ENCODE data around the gene CDH23.

Gene CDH23

GRCh38 chr10:71572962-71573361 lies 176.2 kb downstream of the CDH23 start:
- H3K4me3 ChIP-seq (ENCODE audit: low read length): no peak overlapping the region
- H3K4me1 ChIP-seq (ENCODE audit: control insufficient read depth, low read length): no peaks in the 10 kb centered on the region
- H3K27me3 ChIP-seq (ENCODE audit: control insufficient read depth, low read length): no peaks in the 10 kb centered on the region
- H3K9me3 ChIP-seq (ENCODE audit: control insufficient read depth, insufficient read depth, low read length): no peaks in the 10 kb centered on the region
- no peaks in the 10 kb centered on the region for H4K20me1 ChIP-seq (ENCODE audit: control insufficient read depth, insufficient read depth, low read depth, low read length)
- H3K36me3 ChIP-seq (ENCODE audit: control insufficient read depth, low read length): no peaks in the 10 kb centered on the region
- H3K79me2 ChIP-seq (ENCODE audit: control insufficient read depth, low read length): no peaks in the 10 kb centered on the region
- H3K27ac ChIP-seq (ENCODE audit: low read depth, low read length): no peak overlapping the region
- H3F3A ChIP-seq (ENCODE audit: control insufficient read depth, insufficient read depth): no peaks in the 10 kb centered on the region
- H3K4me2 ChIP-seq (ENCODE audit: low read length): no peak overlapping the region
- TF ChIP-seq, protein P1, sequence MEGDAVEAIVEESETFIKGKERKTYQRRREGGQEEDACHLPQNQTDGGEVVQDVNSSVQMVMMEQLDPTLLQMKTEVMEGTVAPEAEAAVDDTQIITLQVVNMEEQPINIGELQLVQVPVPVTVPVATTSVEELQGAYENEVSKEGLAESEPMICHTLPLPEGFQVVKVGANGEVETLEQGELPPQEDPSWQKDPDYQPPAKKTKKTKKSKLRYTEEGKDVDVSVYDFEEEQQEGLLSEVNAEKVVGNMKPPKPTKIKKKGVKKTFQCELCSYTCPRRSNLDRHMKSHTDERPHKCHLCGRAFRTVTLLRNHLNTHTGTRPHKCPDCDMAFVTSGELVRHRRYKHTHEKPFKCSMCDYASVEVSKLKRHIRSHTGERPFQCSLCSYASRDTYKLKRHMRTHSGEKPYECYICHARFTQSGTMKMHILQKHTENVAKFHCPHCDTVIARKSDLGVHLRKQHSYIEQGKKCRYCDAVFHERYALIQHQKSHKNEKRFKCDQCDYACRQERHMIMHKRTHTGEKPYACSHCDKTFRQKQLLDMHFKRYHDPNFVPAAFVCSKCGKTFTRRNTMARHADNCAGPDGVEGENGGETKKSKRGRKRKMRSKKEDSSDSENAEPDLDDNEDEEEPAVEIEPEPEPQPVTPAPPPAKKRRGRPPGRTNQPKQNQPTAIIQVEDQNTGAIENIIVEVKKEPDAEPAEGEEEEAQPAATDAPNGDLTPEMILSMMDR (IDR thresholded peaks at IDR 0.05; ENCODE audit: low read depth, low read length, poor library complexity, severe bottlenecking): no peak
- TF ChIP-seq EZH2phosphoT487 (IDR thresholded peaks at IDR 0.05; ENCODE audit: borderline replicate concordance, low read length): no peak
- no peaks in the 10 kb centered on the region for H3K9me2 ChIP-seq (replicated peaks; ENCODE audit: control insufficient read depth, low read length)

DNA sequence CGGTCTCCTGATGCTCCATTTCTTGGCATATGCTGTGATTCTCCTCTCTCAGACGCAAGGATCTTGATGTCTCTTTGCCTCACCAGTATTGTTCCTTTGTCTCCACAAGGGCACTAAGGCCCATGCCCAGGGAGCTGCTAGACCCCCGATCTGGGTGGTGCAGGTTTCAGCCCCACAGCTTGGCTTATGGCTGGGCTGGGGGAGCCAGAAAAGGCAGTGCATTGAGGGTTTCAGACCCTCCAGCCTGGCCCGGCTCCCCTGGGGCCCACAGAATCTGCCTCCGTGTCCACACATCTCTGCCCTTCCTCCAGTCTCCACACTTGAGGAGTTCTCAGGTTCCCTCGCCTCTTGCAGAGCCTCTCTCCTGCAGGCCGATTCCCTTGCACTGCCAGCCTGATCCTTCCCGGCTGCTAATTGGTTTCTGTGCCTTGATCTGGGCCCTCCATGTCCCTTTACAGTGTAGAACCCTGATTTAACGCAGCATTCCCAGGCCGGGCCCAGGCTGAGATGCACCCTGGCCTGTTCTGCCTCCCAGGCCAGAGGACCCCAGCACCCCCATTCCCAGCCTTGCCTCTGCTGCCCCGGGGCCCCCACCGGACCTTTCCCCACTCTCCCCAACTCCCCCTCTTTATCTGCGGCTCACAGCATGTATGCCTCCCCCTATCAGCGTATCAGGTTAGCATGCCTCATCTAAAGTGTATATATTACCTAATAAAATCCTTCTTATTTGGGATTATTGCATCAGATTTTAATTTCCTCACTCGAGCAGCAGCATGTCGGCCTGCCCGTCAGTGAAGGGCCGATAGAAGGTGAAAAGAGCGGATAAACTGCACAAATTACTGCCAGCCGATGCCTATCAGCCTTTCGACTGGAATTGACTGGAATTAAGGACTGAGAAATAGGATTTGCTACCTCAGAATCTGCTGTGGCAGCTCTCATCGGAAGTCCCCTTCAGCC lies 177.1 kb downstream of the CDH23 start:
- no peak overlapping the region for H3K27ac ChIP-seq (ENCODE audit: low read depth, low read length)
- H3K4me2 ChIP-seq (ENCODE audit: low read length): no peak overlapping the region
- no peaks in the 10 kb centered on the region for H3K9me2 ChIP-seq (replicated peaks; ENCODE audit: control insufficient read depth, low read length)
- no peaks in the 10 kb centered on the region for H4K20me1 ChIP-seq (ENCODE audit: control insufficient read depth, insufficient read depth, low read depth, low read length)
- no peaks in the 10 kb centered on the region for H3K27me3 ChIP-seq (ENCODE audit: control insufficient read depth, low read length)
- H3K4me1 ChIP-seq (ENCODE audit: control insufficient read depth, low read length): no peaks in the 10 kb centered on the region
- no peaks in the 10 kb centered on the region for H3F3A ChIP-seq (ENCODE audit: control insufficient read depth, insufficient read depth)
- H3K9me3 ChIP-seq (ENCODE audit: control insufficient read depth, insufficient read depth, low read length): no peaks in the 10 kb centered on the region
- H3K79me2 ChIP-seq (ENCODE audit: control insufficient read depth, low read length): no peaks in the 10 kb centered on the region
- no peaks in the 10 kb centered on the region for H3K36me3 ChIP-seq (ENCODE audit: control insufficient read depth, low read length)
- TF ChIP-seq EZH2phosphoT487 (IDR thresholded peaks at IDR 0.05; ENCODE audit: borderline replicate concordance, low read length): no peak
- H3K4me3 ChIP-seq (ENCODE audit: low read length): no peak overlapping the region

- TF ChIP-seq EZH2phosphoT487 (IDR thresholded peaks at IDR 0.05; ENCODE audit: borderline replicate concordance, low read length): no peak
- TF ChIP-seq, protein P1 (IDR thresholded peaks at IDR 0.05; ENCODE audit: low read depth, low read length, poor library complexity, severe bottlenecking): no peak
- H3K79me2 ChIP-seq (ENCODE audit: control insufficient read depth, low read length): no peaks in the 10 kb centered on the region
- no peaks in the 10 kb centered on the region for H3K9me3 ChIP-seq (ENCODE audit: control insufficient read depth, insufficient read depth, low read length)
- no peaks in the 10 kb centered on the region for H3K4me1 ChIP-seq (ENCODE audit: control insufficient read depth, low read length)
- H3K27ac ChIP-seq (ENCODE audit: low read depth, low read length): no peak overlapping the region
- no peak overlapping the region for H3K4me2 ChIP-seq (ENCODE audit: low read length)
- no peaks in the 10 kb centered on the region for H4K20me1 ChIP-seq (ENCODE audit: control insufficient read depth, insufficient read depth, low read depth, low read length)
- H3F3A ChIP-seq (ENCODE audit: control insufficient read depth, insufficient read depth): no peaks in the 10 kb centered on the region
- no peak overlapping the region for H3K4me3 ChIP-seq (ENCODE audit: low read length)
- no peaks in the 10 kb centered on the region for H3K27me3 ChIP-seq (ENCODE audit: control insufficient read depth, low read length)
- H3K36me3 ChIP-seq (ENCODE audit: control insufficient read depth, low read length): no peaks in the 10 kb centered on the region
- H3K9me2 ChIP-seq (replicated peaks; ENCODE audit: control insufficient read depth, low read length): no peaks in the 10 kb centered on the region
These were observed 178.7 kb downstream of the CDH23 start for GRCh38 chr10:71575451-71575850.
